K562 (cell line): ENCODE results near the gene ITPK1. TPM values are rescaled to one million over a fixed set of nuclear protein-coding genes. Genes with fewer than 3 reads are reported as not detected.

Experiments
- ATAC-seq: fragments of 200-7000 bp; cut with Tn5 transposase; 3 replicates; pipeline ENCODE4 v1.9.1; 2020; ENCODE audit warnings: moderate library complexity
- BruUV-seq: library from RNA; stranded (reverse); fragments of 400-500 nt; replicated peaks from 2 replicates; lab custom pipeline; 2021; lab: Mats Ljungman, UMichigan
- CTCF ChIA-PET: fragments of 300-600 bp; formaldehyde crosslinking; extraction: SDS; loops from one replicate; lab custom pipeline; 2021; ENCODE audit warnings: low intra/inter-chr PET ratio; lab: Yijun Ruan, JAX
- POLR2A ChIA-PET: fragments of 300-600, 350-650 bp; sonication (Branson Sonifier 250); formaldehyde crosslinking; extraction: SDS; loops from one replicate; lab custom pipeline; 2021; ENCODE audit warnings: antibody characterized with exemption, inconsistent platforms; lab: Yijun Ruan, JAX
- DNase-seq, 4 experiments: peaks; one replicate each; pipeline versions ENCODE4 v3.0.0 to v3.0.0-alpha.2; 2011 to 2018; ENCODE audit warnings: low spot score in 3 of 4, mixed read lengths in 3 of 4; ENCODE audit errors: extremely low read depth in 1 of 4
- FAIRE-seq: peaks from 2 replicates; lab custom pipeline; 2011; peaks lifted over from hg19 to GRCh38; lab: Jason Lieb, UNC
- H2AFZ ChIP-seq: 2 replicates; pipeline ENCODE4 v1.6.0; 2011; ENCODE audit warnings: low read depth, low read length, control low read depth, inconsistent platforms
- H3K27ac ChIP-seq: fragments of 200-600 bp; 3 replicates; pipeline ENCODE4 v1.8.0; 2011; ENCODE audit warnings: low read depth, mild to moderate bottlenecking, control low read depth, inconsistent platforms, low read length, moderate library complexity, mixed read lengths; ENCODE audit errors: extremely low read depth
- H3K27me3 ChIP-seq, 2 experiments: fragments of 300-600 bp in 1 of 2; 2 replicates in 1 of 2; 3 replicates in 1 of 2; pipeline versions ENCODE4 v1.6.0 to v1.8.0; 2011; ENCODE audit warnings: inconsistent platforms in 2 of 2, low read length in 2 of 2, mild to moderate bottlenecking in 1 of 2, mixed read lengths in 1 of 2, moderate library complexity in 1 of 2; ENCODE audit not compliant: control insufficient read depth in 2 of 2, insufficient read depth in 2 of 2
- H3K36me3 ChIP-seq: fragments of 300-600 bp; 3 replicates; pipeline ENCODE4 v1.8.0; 2011; ENCODE audit warnings: mild to moderate bottlenecking, low read length, inconsistent platforms; ENCODE audit not compliant: control insufficient read depth, insufficient read depth
- H3K4me1 ChIP-seq, 2 experiments: fragments of 200-600 bp in 1 of 2; replicated peaks in 1 of 2; 2 replicates in 1 of 2; 3 replicates in 1 of 2; pipeline versions ENCODE4 v1.5.1 to v1.8.0; 2011; ENCODE audit warnings: inconsistent platforms in 2 of 2, low read length in 2 of 2, mild to moderate bottlenecking in 1 of 2, mixed read lengths in 1 of 2, moderate library complexity in 1 of 2; ENCODE audit not compliant: control insufficient read depth in 2 of 2, insufficient read depth in 2 of 2
- H3K4me2 ChIP-seq: 2 replicates; pipeline ENCODE4 v1.6.1; 2011; ENCODE audit warnings: low read length, control low read depth, inconsistent platforms, mixed read lengths; ENCODE audit not compliant: insufficient read depth
- H3K4me3 ChIP-seq: fragments of 200-600 bp; sonication (generic), shearing (Covaris generic); 2 replicates; pipeline ENCODE4 v1.5.1; 2016; ENCODE audit warnings: control low read depth, inconsistent platforms
- H3K79me2 ChIP-seq: fragments of 200-600 bp; 3 replicates; pipeline ENCODE4 v1.8.0; 2011; ENCODE audit warnings: low read length, inconsistent platforms; ENCODE audit not compliant: control insufficient read depth, insufficient read depth
- H3K9ac ChIP-seq, 2 experiments: 2 replicates each; pipeline versions ENCODE4 v1.6.0 to v1.6.1; 2011; ENCODE audit warnings: low read depth in 2 of 2, low read length in 2 of 2, control low read depth in 1 of 2, inconsistent platforms in 1 of 2, mild to moderate bottlenecking in 1 of 2, mixed read lengths in 1 of 2; ENCODE audit not compliant: insufficient read depth in 1 of 2
- H3K9me1 ChIP-seq: one replicate; pipeline ENCODE4 v1.6.0; 2011; ENCODE audit warnings: inconsistent platforms, mild to moderate bottlenecking, low read length, moderate library complexity; ENCODE audit not compliant: control insufficient read depth, insufficient read depth
- H3K9me3 ChIP-seq: replicated peaks from 2 replicates; pipeline ENCODE4 v1.5.1; 2011; ENCODE audit warnings: low read depth, low read length, inconsistent platforms; ENCODE audit not compliant: control insufficient read depth, insufficient read depth
- H4K20me1 ChIP-seq: replicated peaks from 2 replicates; pipeline ENCODE4 v1.6.1; 2011; ENCODE audit warnings: low read length, inconsistent platforms, mixed read lengths; ENCODE audit not compliant: control insufficient read depth, insufficient read depth
- ATF4 ChIP-seq: fragments of 450-650 bp; formaldehyde crosslinking; IDR thresholded peaks from 2 replicates; pipeline ENCODE4 v1.4.0; 2022; ENCODE audit warnings: mild to moderate bottlenecking, moderate library complexity
- FOSL1 ChIP-seq: fragments of 200-800 bp; sonication (Bioruptor generic); conservative IDR thresholded peaks from 2 replicates; pipeline ENCODE4 v1.6.1; 2016; ENCODE audit warnings: missing genetic modification characterization, missing compliant biosample characterization
- HBP1 ChIP-seq: fragments of 450-650 bp; formaldehyde crosslinking; IDR thresholded peaks from 2 replicates; pipeline ENCODE4 v1.4.0; 2022; ENCODE audit warnings: missing genetic modification characterization
- MTF1 ChIP-seq: fragments of 250-450 bp; sonication (Bioruptor Pico); IDR thresholded peaks from 2 replicates; pipeline ENCODE4 v1.9.0; 2021; ENCODE audit warnings: moderate library complexity, mild to moderate bottlenecking, inconsistent platforms, borderline replicate concordance
- MYC ChIP-seq, 2 experiments: fragments of 250-450 bp in 1 of 2; sonication (Bioruptor Pico) in 1 of 2; IDR thresholded peaks; 2 replicates each; pipeline versions ENCODE4 v1.5.1 to v1.6.1; 2012 to 2021; ENCODE audit warnings: low read depth in 2 of 2, borderline replicate concordance in 1 of 2, improper control_type of control experiment in 1 of 2, low read length in 1 of 2, mild to moderate bottlenecking in 1 of 2, moderate library complexity in 1 of 2
- NBN ChIP-seq: fragments of 450-650 bp; IDR thresholded peaks from 2 replicates; pipeline ENCODE4 v1.6.1; 2016; ENCODE audit warnings: low read depth, mild to moderate bottlenecking
- NFRKB ChIP-seq: fragments of 450-650 bp; IDR thresholded peaks from 2 replicates; pipeline ENCODE4 v1.6.1; 2016; ENCODE audit warnings: low read depth
- RNF219 ChIP-seq: fragments of 250-450 bp; sonication (Bioruptor Pico); IDR thresholded peaks from 2 replicates; pipeline ENCODE4 v1.5.0; 2022; ENCODE audit warnings: mild to moderate bottlenecking
- USF2 ChIP-seq: sonication (generic); formaldehyde crosslinking; IDR thresholded peaks from 2 replicates; pipeline ENCODE4 v1.5.0; 2020; ENCODE audit warnings: missing genetic modification reagents
- ZNF121 ChIP-seq: sonication (generic); formaldehyde crosslinking; conservative IDR thresholded peaks from 2 replicates; pipeline ENCODE4 v1.8.0; 2022; ENCODE audit warnings: missing genetic modification reagents
- ZNF395 ChIP-seq: fragments of 200-800 bp; sonication (Bioruptor generic); IDR thresholded peaks from 2 replicates; pipeline ENCODE4 v1.6.1; 2017; ENCODE audit warnings: missing genetic modification characterization, missing compliant biosample characterization
- ZNF76 ChIP-seq: fragments of 250-450 bp; sonication (Bioruptor Pico); IDR thresholded peaks from 2 replicates; pipeline ENCODE4 v1.4.0; 2020; ENCODE audit warnings: mild to moderate bottlenecking, moderate library complexity, borderline replicate concordance
- WGBS: fragments of 100-300 bp; shearing (Covaris generic); methylation state at CpG from one replicate; pipeline ENCODE4 v1.1.6; 2016; ENCODE audit warnings: low coverage, mixed read lengths; ENCODE audit not compliant: insufficient coverage; ENCODE audit errors: missing lambda C conversion rate; 5-methylcytosine and 5-hydroxymethylcytosine counted together
- in situ Hi-C: fragments of 300-500 bp; cut with MboI; formaldehyde crosslinking; loops from 4 replicates; pipeline ENCODE4 v1.15.0; 2018; ENCODE audit warnings: inconsistent platforms, mixed read lengths
- intact Hi-C: fragments of 100-400 bp; cut with micrococcal nuclease; formaldehyde crosslinking; loops from 2 replicates; pipeline ENCODE4 v1.14.2; 2022
- polyA plus RNA-seq, 8 experiments: library from polyadenylated mRNA; depleted of rRNA in 4 of 8; stranded (reverse) in 5 of 8; unstranded in 3 of 8; fragments of >200 nt; fragmentation: Nextera tagmentation in 2 of 8; fragmentation: Illumina TruSeq in 1 of 8; extraction: Ambion mirVana in 2 of 8; extraction: Trizol in 1 of 8; gene quantifications; 2 replicates each; pipeline versions ENCODE4 v1.2.1 to v1.2.3, GENCODE V29; 2011 to 2014; ENCODE audit warnings: inconsistent platforms in 1 of 8, missing spikeins in 1 of 8
- total RNA-seq, 7 experiments: library from RNA; depleted of rRNA in 6 of 7; stranded (reverse); fragments of >200 nt in 6 of 7; fragmentation: Illumina TruSeq in 2 of 7; extraction: Trizol in 2 of 7; gene quantifications; 2 replicates each; pipeline versions ENCODE4 v1.2.1 to v1.2.3, GENCODE V29; 2011 to 2021; ENCODE audit warnings: low replicate concordance in 1 of 7

ITPK1 gene
- total and polyA plus RNA-seq, 9 of the 15 experiments (the other 6 are each of a cell fraction or from before 2014, with no cell fraction given), result 1.2 to 39.2 (median 23.0) TPM

- TF ChIP-seq USF2 (CRISPR knock-in tag), result no peak
- TF ChIP-seq RNF219 (CRISPR knock-in tag), result no peak
- no peak for TF ChIP-seq NFRKB
- no peak for TF ChIP-seq FOSL1 (tag)
These were observed 172.6 kb downstream of the ITPK1 start (continued) for GRCh38 chr14:92942976-92943710.

GRCh38 chr14:92942576-92942975 is 173.1 kb downstream of the ITPK1 start:
- Histone ChIP-seq H3K79me2 (no peaks in the 10 kb centered on the region), H3K9ac (no peak overlapping the region), H3K9me1 (peaks cover 7% of the 10 kb centered on the region), H3K4me2 (no peak overlapping the region), H3K4me3 (no peak overlapping the region), H3K9me3 (no peaks in the 10 kb centered on the region), H2AFZ (no peak overlapping the region), H4K20me1 (no peaks in the 10 kb centered on the region), H3K27ac (no peak overlapping the region), H3K4me1 (peaks cover 0 to 38% of the 10 kb centered on the region in 2 experiments; a peak in 3 of 5 replicates), H3K27me3 (no peaks in the 10 kb centered on the region), H3K36me3 (0 out of 3 replicates have a peak, but pooled peaks cover 2% of the 10 kb centered on the region)
- FAIRE-seq (no peak), ATAC-seq (no peak), DNase-seq (no peak)
- in situ Hi-C loops, result no loop called here
- ChIA-PET POLR2A (interaction anchor here (0.7 kb wide), 1 partner anchor 44 kb away, joined by 4 read pairs; no protein-coding TSS in a partner anchor), CTCF (no interaction called here)
- WGBS, result 76% methylated on average over 6 of the region's 8 CpGs
- intact Hi-C loops, result no loop called here
- no TSS peak for BruUV-seq
- TF ChIP-seq ATF4 (CRISPR knock-in tag) (no peak), MYC (IDR thresholded peaks at IDR 0.05; ENCODE audit: low read depth, low read length) (no peak), MYC (CRISPR knock-in tag; IDR thresholded peaks at IDR 0.05; ENCODE audit: borderline replicate concordance, low read depth) (no peak), ZNF395 (CRISPR knock-in tag) (no peak), HBP1 (no peak), NBN (no peak), MTF1 (CRISPR knock-in tag) (no peak), ZNF121 (CRISPR knock-in tag) (no peak), ZNF76 (CRISPR knock-in tag) (no peak)
